ENCODE measurements around the gene PABPC3. TPM values are rescaled to one million over a fixed set of nuclear protein-coding genes. Genes with fewer than 3 reads are reported as not detected.

The PABPC3 gene
- total and polyA plus RNA-seq, 2 of the 4 experiments (the other 2 are of a cell fraction): 0.15 to 0.18 TPM

DNA sequence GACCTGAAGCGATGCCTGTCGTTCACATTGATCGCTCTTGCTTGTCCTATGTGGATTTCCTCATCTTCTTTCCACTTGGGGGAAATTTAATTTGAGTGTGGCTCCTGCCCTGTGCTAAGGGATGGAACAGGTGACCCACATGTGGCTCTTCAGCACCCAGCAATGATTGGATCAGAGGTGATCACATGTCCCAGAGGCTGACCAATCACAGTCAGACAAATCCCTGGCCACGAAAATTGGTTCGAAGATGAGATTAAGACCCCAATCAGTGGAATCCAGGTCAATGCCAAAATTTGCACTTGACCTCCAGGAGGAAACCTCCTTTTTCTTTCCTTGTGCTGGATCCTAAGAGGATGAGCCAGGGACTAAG, 52.5 kb downstream of the PABPC3 start:
- Histone ChIP-seq H3K4me3 (ENCODE audit: insufficient read depth, low read depth, low read length) (no peak overlapping the region), H3K4me1 (ENCODE audit: control insufficient read depth, insufficient read depth, low read length) (no peaks in the 10 kb centered on the region), H2BK5ac (ENCODE audit: low read depth, low read length, poor library complexity, severe bottlenecking) (no peak overlapping the region), H3K27me3 (ENCODE audit: control insufficient read depth, insufficient read depth, low read length) (peaks cover 2% of the 10 kb centered on the region), H3K79me1 (ENCODE audit: low read depth in 1 of 2, low read length in 2 of 2) (no peaks in the 10 kb centered on the region), H3K18ac (ENCODE audit: low read depth, low read length) (no peak overlapping the region), H4K5ac (ENCODE audit: low read depth, low read length) (no peak overlapping the region), H3K36me3 (ENCODE audit: control insufficient read depth, insufficient read depth, low read length) (no peaks in the 10 kb centered on the region), H2BK15ac (ENCODE audit: low read depth, low read length) (no peak overlapping the region), H4K91ac (ENCODE audit: insufficient read depth, low read depth, low read length) (no peak overlapping the region), H3K14ac (replicated peaks; ENCODE audit: low read depth, low read length) (no peak overlapping the region), H2AFZ (replicated peaks; ENCODE audit: low read length, poor library complexity) (no peak overlapping the region), H2AK5ac (ENCODE audit: low read depth, low read length) (no peak overlapping the region), H3K56ac (ENCODE audit: extremely low read depth, insufficient read depth, low read length) (no peak overlapping the region), H2AK9ac (replicated peaks; ENCODE audit: low read depth, low read length, poor library complexity) (no peak overlapping the region), H3K27ac (ENCODE audit: insufficient read depth, low read length) (no peak overlapping the region), H2BK20ac (ENCODE audit: low read depth, low read length) (no peak overlapping the region), H3K9me3 (ENCODE audit: control insufficient read depth, insufficient read depth, low read length) (no peaks in the 10 kb centered on the region), H4K8ac (ENCODE audit: low read depth in 2 of 2, low read length in 2 of 2) (no peak overlapping the region), H3K9me1 (ENCODE audit: insufficient read depth, low read length) (no peaks in the 10 kb centered on the region), H3K23ac (ENCODE audit: low read depth, low read length) (no peak overlapping the region), H4K20me1 (ENCODE audit: insufficient read depth, low read length) (no peaks in the 10 kb centered on the region), H3K9ac (ENCODE audit: low read depth, low read length) (no peak overlapping the region), H2BK120ac (ENCODE audit: low read depth, low read length) (no peak overlapping the region), H3K4me2 (ENCODE audit: low read depth, low read length) (no peak overlapping the region), H3K4ac (ENCODE audit: low read depth, low read length) (no peak overlapping the region)
- dilution Hi-C loops (cut with HindIII; ENCODE audit: low sequenced_read_pairs, unreplicated experiment) (no loop called here), in situ Hi-C loops (cut with MboI; ENCODE audit: low sequenced_read_pairs) (no loop called here), intact Hi-C loops (cut with micrococcal nuclease) (no loop called here)
- POLR2A ChIA-PET (ENCODE audit: unreplicated experiment): no interaction called here
- CTCF ChIA-PET: no interaction called here
- TF ChIP-seq SMC3 (IDR thresholded peaks at IDR 0.05; ENCODE audit: low read depth, low read length) (no peak), NFE2L2 (IDR thresholded peaks at IDR 0.05; ENCODE audit: low read depth, low read length) (no peak), MAZ (IDR thresholded peaks at IDR 0.05; ENCODE audit: borderline replicate concordance, low read depth, low read length) (no peak), CEBPB (IDR thresholded peaks at IDR 0.05; ENCODE audit: low read depth, low read length) (no peak)
- no TSS peak for BruUV-seq (replicated peaks)
- ATAC-seq (ENCODE audit: low read depth) (no peak), DNase-seq (no peak)
- 100% methylated on average over 1 of the region's 5 CpGs; no CpG with 5 or more reads in 1 of the 2 experiments for WGBS, 2 experiments (ENCODE audit: extremely low coverage in 2 of 2, insufficient read length in 1 of 2)

Small RNA genes lying within 50 kb of the gene (microRNA-seq; reads per million reads assigned to microRNA genes)
- gene AL359757.2 (ENCODE audit: insufficient read depth, insufficient read length): not detected

Small RNA genes lying within 50 kb of the gene (small RNA-seq; reads per million reads assigned to genes)
- gene AL359757.2: 0 reads per million in 5 experiments

Other genes starting within 250 kb of the PABPC3 start
- not detected in 2 replicates for gene AMER2, start 76.2 kb downstream of the PABPC3 start, total RNA-seq (2012; rRNA removed)
- not detected in 2 replicates for gene AMER2, start 76.2 kb downstream of the PABPC3 start, polyA plus RNA-seq (2012; rRNA removed)
- 21.7 and 33.1 TPM in 2 replicates for gene MTMR6, start 191.4 kb downstream of the PABPC3 start, total RNA-seq (2012; rRNA removed)
- gene MTMR6, start 191.4 kb downstream of the PABPC3 start, polyA plus RNA-seq (2012; rRNA removed): 7.4 and 9.4 TPM in 2 replicates
- gene NUP58, start 205.5 kb downstream of the PABPC3 start, total RNA-seq (2012; rRNA removed): 50.7 and 61.4 TPM in 2 replicates
- gene NUP58, start 205.5 kb downstream of the PABPC3 start, polyA plus RNA-seq (2012; rRNA removed): 25.2 and 29.7 TPM in 2 replicates

Data from IMR-90 (cell line).